Measurements from ENCODE around the gene CETN2.
"Not testable (repeated sequence)": the region's sequence is repeated elsewhere in the genome, so short reads cannot be mapped to it uniquely, and the experiment has no call there.

Gene CETN2

GRCh38 chrX:152831391-152831790 is 834 bp upstream of the CETN2 start:
- DNase-seq: no peak

- DNase-seq: no peak
Observed at GRCh38 chrX:152824841-152825374, 5.6 kb downstream of the CETN2 start.

- DNase-seq: no peak
Observed at GRCh38 chrX:152823657-152824056, 6.9 kb downstream of the CETN2 start.

GRCh38 chrX:152822383-152823086 is 8.0 kb downstream of the CETN2 start:
- DNase-seq: no peak

- DNase-seq: peak; percentile 8
Observed at GRCh38 chrX:152821145-152821765, 9.3 kb downstream of the CETN2 start.

- no peak for DNase-seq
Observed at GRCh38 chrX:152819732-152820131, 10.8 kb downstream of the CETN2 start.

GRCh38 chrX:152819266-152819665 is 11.3 kb downstream of the CETN2 start:
- no peak for DNase-seq

GRCh38 chrX:152818356-152818755 is 12.2 kb downstream of the CETN2 start:
- DNase-seq: no peak

- no peak for DNase-seq
Observed at GRCh38 chrX:152817078-152817764, 13.3 kb downstream of the CETN2 start.

- DNase-seq: no peak
Observed at GRCh38 chrX:152814048-152814447, 16.5 kb downstream of the CETN2 start.

- no peak for DNase-seq
Observed at GRCh38 chrX:152813206-152813605, 17.4 kb downstream of the CETN2 start.

- DNase-seq: no peak
Observed at GRCh38 chrX:152810403-152810802, 20.2 kb downstream of the CETN2 start.

GRCh38 chrX:152806035-152806434 is 24.5 kb downstream of the CETN2 start:
- DNase-seq: no peak

- DNase-seq: no peak
Observed at GRCh38 chrX:152798945-152799344, 31.6 kb downstream of the CETN2 start.

GRCh38 chrX:152787062-152787461 is 43.5 kb downstream of the CETN2 start:
- DNase-seq: not testable (repeated sequence)

All from NCI-H2081 treated with DMSO at 0.1 percent for 48 hours (cell line).